Measurements from ENCODE around the gene PLN.

PLN gene

DNA sequence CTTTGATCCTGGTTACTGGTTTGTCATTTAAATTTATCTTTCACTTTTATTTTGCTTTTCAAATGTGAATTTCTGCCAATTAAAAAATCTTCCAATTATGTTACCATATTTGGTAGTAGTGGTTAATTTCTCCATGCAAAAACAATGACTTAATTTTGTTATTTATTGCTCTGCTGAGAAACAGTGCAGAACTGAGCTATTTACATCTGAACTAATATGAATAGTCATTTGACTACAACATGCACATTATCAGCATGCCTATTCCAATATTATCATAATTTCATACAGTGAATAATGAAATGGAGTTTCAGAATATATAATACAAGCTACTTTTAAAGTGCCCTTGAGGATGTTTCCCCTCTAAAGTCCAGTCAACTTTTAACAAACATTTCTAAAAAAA, 517 bp downstream of the PLN start:
- no peak overlapping the region for H3K4me3 ChIP-seq (ENCODE audit: low read length)
- H3K4me1 ChIP-seq (ENCODE audit: insufficient read depth, low read length), result no peaks in the 10 kb centered on the region
- H2AFZ ChIP-seq (ENCODE audit: low read depth, low read length), result no peak overlapping the region
- H3K36me3 ChIP-seq (ENCODE audit: insufficient read depth, low read length), result no peaks in the 10 kb centered on the region
- H3K9me3 ChIP-seq (ENCODE audit: low read length), result no peaks in the 10 kb centered on the region
- H3K27me3 ChIP-seq (ENCODE audit: insufficient read depth, low read length), result no peaks in the 10 kb centered on the region

DNA sequence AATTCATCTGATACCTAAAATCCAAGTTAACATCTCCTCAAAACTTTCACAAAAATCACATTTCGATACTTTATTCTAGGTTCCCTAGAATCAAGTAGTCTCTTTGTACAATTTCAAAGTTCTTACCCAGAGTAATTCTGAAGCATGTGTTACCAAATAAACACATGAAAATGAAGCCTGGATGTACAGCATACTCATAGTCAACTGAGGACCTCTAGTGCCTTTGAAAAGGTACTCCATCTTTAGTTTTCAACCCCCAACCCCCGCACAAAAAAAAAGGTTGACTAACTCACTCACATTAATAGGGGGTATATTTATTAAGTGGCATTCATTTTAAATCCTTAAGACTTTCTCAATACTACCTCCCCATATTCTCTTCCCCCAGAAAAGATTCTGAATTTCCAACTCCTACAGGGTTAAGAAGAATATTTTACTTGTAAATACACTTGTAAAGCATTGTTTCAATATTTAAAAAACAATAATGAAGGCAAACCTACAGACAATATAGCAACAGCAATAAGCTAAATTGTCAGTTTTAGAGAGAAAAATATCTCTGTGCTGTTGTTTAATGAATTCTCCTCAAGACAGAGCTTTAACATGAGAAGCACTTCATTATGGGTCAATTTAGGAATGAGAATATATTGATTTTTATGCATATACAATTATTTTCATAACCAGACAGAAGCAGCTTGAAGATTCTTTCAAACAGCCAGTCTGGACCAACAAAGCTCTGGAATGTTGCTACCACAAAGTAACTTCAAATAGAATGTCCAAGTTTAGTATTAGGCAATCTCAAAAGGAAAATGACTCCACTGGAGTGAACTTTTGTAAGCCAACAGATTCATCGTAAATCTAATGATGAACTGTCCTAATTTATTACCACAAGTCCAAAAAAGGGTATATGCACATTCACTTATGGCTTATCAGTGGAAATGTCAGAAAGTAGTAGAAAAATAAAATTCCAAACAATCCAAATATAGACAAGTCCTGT, 3.3 kb downstream of the PLN start:
- H3K27me3 ChIP-seq (ENCODE audit: insufficient read depth, low read length), result no peaks in the 10 kb centered on the region
- H2AFZ ChIP-seq (ENCODE audit: low read depth, low read length), result no peak overlapping the region
- no peaks in the 10 kb centered on the region for H3K4me1 ChIP-seq (ENCODE audit: insufficient read depth, low read length)
- H3K36me3 ChIP-seq (ENCODE audit: insufficient read depth, low read length), result no peaks in the 10 kb centered on the region
- no peaks in the 10 kb centered on the region for H3K9me3 ChIP-seq (ENCODE audit: low read length)
- no peak overlapping the region for H3K4me3 ChIP-seq (ENCODE audit: low read length)

DNA sequence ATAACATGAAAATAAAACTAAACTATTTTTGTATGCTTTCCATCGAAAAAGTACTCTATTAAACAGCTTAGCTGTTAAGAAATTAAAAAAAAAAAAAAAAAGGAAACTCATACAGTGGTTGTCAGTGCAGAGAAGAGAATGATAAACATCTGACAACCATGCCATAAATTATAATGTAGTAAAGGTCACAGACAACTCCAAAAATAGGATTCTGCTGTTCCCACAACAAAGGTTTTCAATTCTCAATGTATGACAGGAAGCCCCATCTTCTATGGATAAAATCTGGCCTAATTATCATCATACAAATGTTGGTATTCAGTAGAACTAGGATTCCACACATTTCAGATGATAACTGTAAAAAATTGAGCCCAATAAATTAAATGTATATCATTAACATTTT, 5.0 kb downstream of the PLN start:
- Histone ChIP-seq H3K4me1 (ENCODE audit: insufficient read depth, low read length) (no peaks in the 10 kb centered on the region), H2AFZ (ENCODE audit: low read depth, low read length) (no peak overlapping the region), H3K36me3 (ENCODE audit: insufficient read depth, low read length) (no peaks in the 10 kb centered on the region), H3K27me3 (ENCODE audit: insufficient read depth, low read length) (no peaks in the 10 kb centered on the region), H3K9me3 (ENCODE audit: low read length) (no peaks in the 10 kb centered on the region), H3K4me3 (ENCODE audit: low read length) (no peak overlapping the region)

DNA sequence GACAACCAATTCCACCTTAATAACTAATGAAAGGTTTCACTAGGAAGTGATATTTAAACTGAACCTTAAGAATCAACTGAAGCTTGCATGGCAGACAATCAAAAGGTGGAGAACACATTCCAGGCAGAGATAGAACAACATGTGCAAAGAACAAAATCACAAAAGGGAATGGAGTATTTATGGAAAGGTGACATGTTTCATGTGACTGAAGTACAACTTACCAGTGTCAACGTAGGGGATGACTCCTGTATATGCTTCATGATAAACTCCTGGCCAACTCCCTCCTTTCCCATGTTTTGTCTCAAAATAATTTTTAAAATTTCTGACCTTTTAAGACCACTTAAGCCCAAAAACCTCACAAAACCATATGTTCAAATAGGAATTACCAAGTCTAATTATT, 6.6 kb downstream of the PLN start:
- H3K27me3 ChIP-seq (ENCODE audit: insufficient read depth, low read length), result no peaks in the 10 kb centered on the region
- H3K4me1 ChIP-seq (ENCODE audit: insufficient read depth, low read length), result no peaks in the 10 kb centered on the region

DNA sequence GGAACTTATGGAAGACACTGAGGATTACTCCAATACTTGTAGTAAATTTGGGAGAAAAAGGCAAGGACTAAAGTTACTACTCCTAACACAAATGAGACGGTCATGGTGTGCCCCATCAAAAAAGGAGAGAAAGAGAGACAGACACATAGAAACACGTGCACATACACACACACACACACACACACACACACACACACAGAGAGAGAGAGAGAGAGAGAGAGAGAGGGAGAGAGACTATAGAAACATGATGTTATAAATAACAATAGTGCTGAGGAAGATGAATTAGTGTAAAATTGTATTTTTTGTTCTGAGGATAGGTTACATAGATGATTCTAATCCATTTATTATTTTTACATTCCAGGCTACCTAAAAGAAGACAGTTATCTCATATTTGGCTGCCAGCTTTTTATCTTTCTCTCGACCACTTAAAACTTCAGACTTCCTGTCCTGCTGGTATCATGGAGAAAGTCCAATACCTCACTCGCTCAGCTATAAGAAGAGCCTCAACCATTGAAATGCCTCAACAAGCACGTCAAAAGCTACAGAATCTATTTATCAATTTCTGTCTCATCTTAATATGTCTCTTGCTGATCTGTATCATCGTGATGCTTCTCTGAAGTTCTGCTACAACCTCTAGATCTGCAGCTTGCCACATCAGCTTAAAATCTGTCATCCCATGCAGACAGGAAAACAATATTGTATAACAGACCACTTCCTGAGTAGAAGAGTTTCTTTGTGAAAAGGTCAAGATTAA, 10.5 kb downstream of the PLN start:
- no peaks in the 10 kb centered on the region for H3K4me1 ChIP-seq (ENCODE audit: insufficient read depth, low read length)
- H3K4me3 ChIP-seq (ENCODE audit: low read length), result no peak overlapping the region
- no peaks in the 10 kb centered on the region for H3K27me3 ChIP-seq (ENCODE audit: insufficient read depth, low read length)
- no peak overlapping the region for H2AFZ ChIP-seq (ENCODE audit: low read depth, low read length)
- no peaks in the 10 kb centered on the region for H3K9me3 ChIP-seq (ENCODE audit: low read length)
- no peaks in the 10 kb centered on the region for H3K36me3 ChIP-seq (ENCODE audit: insufficient read depth, low read length)

More for the DNA sequence above, 6.6 kb downstream of the PLN start:
- no peaks in the 10 kb centered on the region for H3K9me3 ChIP-seq (ENCODE audit: low read length)
- no peaks in the 10 kb centered on the region for H3K36me3 ChIP-seq (ENCODE audit: insufficient read depth, low read length)
- H3K4me3 ChIP-seq (ENCODE audit: low read length), result no peak overlapping the region
- H2AFZ ChIP-seq (ENCODE audit: low read depth, low read length), result no peak overlapping the region

DNA sequence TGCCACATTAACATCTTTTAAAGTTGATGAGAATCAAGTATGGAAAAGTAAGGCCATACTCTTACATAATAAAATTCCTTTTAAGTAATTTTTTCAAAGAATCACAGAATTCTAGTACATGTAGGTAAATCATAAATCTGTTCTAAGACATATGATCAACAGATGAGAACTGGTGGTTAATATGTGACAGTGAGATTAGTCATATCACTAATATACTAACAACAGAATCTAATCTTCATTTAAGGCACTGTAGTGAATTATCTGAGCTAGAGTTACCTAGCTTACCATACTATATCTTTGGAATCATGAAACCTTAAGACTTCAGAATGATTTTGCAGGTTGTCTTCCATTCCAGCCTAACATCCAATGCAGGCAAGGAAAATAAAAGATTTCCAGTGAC, 11.6 kb downstream of the PLN start:
- H3K9me3 ChIP-seq (ENCODE audit: low read length), result no peaks in the 10 kb centered on the region
- H3K4me3 ChIP-seq (ENCODE audit: low read length), result no peak overlapping the region
- H3K36me3 ChIP-seq (ENCODE audit: insufficient read depth, low read length), result no peaks in the 10 kb centered on the region
- no peaks in the 10 kb centered on the region for H3K27me3 ChIP-seq (ENCODE audit: insufficient read depth, low read length)
- H3K4me1 ChIP-seq (ENCODE audit: insufficient read depth, low read length), result no peaks in the 10 kb centered on the region
- no peak overlapping the region for H2AFZ ChIP-seq (ENCODE audit: low read depth, low read length)

DNA sequence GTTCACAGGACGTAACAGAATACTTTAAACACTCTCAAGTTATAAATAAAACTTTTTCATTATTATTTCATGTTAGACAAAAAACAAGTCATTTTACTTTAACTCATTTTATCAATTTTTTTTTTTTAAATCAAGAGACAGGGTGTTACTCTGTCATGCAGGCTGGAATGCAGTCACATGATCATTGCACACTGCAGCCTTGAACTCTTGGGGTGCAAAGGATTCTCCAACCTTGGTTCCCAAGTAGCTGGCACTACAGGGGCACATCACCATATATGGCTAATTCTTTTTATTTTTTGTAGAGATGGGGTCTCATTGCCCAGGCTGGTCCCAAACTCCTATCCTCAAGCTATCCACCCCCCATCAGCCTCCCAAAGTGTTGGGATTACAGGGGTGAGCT, 14.2 kb downstream of the PLN start:
- no peaks in the 10 kb centered on the region for H3K4me1 ChIP-seq (ENCODE audit: insufficient read depth, low read length)
- H3K4me3 ChIP-seq (ENCODE audit: low read length), result no peak overlapping the region
- H3K9me3 ChIP-seq (ENCODE audit: low read length), result no peaks in the 10 kb centered on the region
- no peaks in the 10 kb centered on the region for H3K27me3 ChIP-seq (ENCODE audit: insufficient read depth, low read length)
- no peaks in the 10 kb centered on the region for H3K36me3 ChIP-seq (ENCODE audit: insufficient read depth, low read length)
- H2AFZ ChIP-seq (ENCODE audit: low read depth, low read length), result no peak overlapping the region

DNA sequence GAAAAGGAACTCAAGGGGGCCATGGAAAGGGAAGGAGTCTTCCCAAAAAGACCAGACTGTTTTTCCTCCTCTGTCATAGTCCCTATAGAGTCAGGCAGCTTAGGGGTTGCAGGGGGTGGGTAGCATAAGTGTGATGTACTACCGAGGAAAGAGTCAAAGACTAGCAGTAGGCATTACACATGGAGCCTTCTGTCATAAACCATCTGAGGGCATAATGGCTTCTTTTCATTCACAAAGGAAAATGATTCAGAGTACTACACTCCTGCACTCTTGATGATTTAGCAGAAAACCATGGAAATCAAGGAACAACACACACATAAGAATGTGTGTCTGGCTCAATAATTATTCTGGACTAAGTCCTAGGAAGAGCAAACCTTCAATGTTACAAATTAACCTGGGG, 14.9 kb downstream of the PLN start:
- no peaks in the 10 kb centered on the region for H3K27me3 ChIP-seq (ENCODE audit: insufficient read depth, low read length)
- H2AFZ ChIP-seq (ENCODE audit: low read depth, low read length), result no peak overlapping the region
- no peaks in the 10 kb centered on the region for H3K9me3 ChIP-seq (ENCODE audit: low read length)
- no peak overlapping the region for H3K4me3 ChIP-seq (ENCODE audit: low read length)
- H3K36me3 ChIP-seq (ENCODE audit: insufficient read depth, low read length), result no peaks in the 10 kb centered on the region
- H3K4me1 ChIP-seq (ENCODE audit: insufficient read depth, low read length), result no peaks in the 10 kb centered on the region

DNA sequence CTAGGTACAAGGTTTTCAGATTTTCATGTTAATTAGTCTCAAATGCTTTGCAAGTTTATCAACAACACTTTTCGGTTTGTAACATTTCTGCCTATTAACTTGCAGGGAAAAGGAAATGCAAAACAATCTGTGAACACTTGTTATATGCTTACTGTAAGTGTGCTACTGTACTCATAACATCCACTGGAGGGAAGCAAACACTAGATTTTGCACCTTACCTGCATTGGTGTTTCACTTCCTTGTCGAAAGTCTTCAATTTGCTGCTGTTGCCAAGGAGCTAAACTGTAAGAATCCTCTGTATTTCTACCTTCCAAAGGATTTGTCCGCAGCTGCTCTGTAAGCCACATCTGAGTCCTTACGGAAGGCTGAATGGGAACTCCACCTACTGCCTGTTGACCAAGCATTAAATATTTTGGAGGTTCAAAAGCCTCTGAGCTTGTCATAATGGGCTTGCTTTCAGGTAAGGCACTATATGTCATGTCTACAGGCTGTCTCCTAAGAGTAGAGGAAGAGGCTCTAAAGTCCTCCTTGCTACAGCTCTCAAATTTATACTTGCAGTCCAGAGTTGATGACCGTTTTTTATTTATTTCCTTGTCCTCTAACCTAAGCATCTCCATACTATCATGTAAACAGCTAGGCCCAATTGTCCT, 17.3 kb downstream of the PLN start:
- H3K27me3 ChIP-seq (ENCODE audit: insufficient read depth, low read length), result no peaks in the 10 kb centered on the region
- H3K4me1 ChIP-seq (ENCODE audit: insufficient read depth, low read length), result no peaks in the 10 kb centered on the region
- H2AFZ ChIP-seq (ENCODE audit: low read depth, low read length), result no peak overlapping the region
- no peaks in the 10 kb centered on the region for H3K36me3 ChIP-seq (ENCODE audit: insufficient read depth, low read length)
- no peaks in the 10 kb centered on the region for H3K9me3 ChIP-seq (ENCODE audit: low read length)
- H3K4me3 ChIP-seq (ENCODE audit: low read length), result no peak overlapping the region

DNA sequence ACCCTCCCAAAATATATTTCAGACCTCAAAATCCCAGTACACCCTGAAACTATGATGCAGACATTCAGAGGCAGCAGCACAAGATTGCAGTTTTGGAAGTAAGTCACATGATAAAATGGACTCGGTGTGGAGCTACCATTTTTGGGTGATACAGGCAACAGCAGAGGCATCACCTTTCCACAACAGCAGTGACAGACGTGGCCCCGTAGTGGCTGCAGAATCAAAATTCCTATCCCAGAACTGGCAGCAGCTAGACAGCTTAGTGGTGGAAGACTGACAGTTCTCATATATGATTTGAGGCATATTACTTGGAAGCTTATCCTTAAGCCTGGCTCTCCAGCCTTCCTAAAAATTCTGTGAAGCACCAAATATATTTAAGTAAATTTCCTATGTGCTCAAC, 19.9 kb downstream of the PLN start:
- H3K27me3 ChIP-seq (ENCODE audit: insufficient read depth, low read length), result no peaks in the 10 kb centered on the region
- H3K36me3 ChIP-seq (ENCODE audit: insufficient read depth, low read length), result no peaks in the 10 kb centered on the region
- no peaks in the 10 kb centered on the region for H3K9me3 ChIP-seq (ENCODE audit: low read length)
- no peak overlapping the region for H3K4me3 ChIP-seq (ENCODE audit: low read length)
- H2AFZ ChIP-seq (ENCODE audit: low read depth, low read length), result no peak overlapping the region
- no peaks in the 10 kb centered on the region for H3K4me1 ChIP-seq (ENCODE audit: insufficient read depth, low read length)

DNA sequence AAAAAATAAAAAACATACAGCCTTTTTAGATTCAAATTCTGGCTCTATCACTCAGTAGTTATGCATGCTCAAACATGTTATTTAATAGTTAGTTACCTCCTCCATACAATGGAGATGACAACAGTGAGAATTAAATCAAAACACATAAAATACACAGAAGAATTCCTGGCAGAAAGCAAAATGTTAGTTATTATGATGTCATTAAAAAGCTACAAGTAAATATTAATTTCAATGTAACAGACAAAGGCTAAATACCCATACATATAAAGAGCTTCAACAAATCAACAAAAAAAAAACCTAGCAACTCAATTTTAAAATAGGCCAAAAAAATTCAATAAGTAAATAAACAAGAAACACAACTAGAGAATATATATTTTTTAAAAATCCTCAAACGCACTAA, 21.4 kb downstream of the PLN start:
- Histone ChIP-seq H3K4me1 (ENCODE audit: insufficient read depth, low read length) (no peaks in the 10 kb centered on the region), H3K36me3 (ENCODE audit: insufficient read depth, low read length) (no peaks in the 10 kb centered on the region), H3K4me3 (ENCODE audit: low read length) (no peak overlapping the region)

DNA sequence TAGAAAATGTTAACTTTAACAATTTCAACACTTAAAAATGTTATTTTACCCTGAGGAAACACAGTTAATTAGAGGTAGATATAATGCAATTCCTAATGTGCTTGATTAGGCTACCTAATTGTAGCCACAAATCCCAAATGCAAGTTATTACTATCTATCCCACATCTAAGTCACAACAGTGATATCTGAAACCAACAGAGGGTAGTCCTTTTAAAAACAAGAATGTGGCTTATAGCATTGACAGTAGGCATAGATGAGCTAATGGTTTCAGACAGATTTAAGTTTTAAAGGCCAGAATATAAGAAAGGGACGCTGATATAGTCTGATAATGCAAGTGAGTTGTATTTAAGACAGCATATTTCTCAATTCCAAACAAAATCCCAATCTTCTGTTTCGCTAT, 23.0 kb downstream of the PLN start:
- H3K4me3 ChIP-seq (ENCODE audit: low read length), result no peak overlapping the region

More for the DNA sequence above, 21.4 kb downstream of the PLN start:
- H3K27me3 ChIP-seq (ENCODE audit: insufficient read depth, low read length), result no peaks in the 10 kb centered on the region
- no peak overlapping the region for H2AFZ ChIP-seq (ENCODE audit: low read depth, low read length)
- H3K9me3 ChIP-seq (ENCODE audit: low read length), result peaks cover 6% of the 10 kb centered on the region

More for the DNA sequence above, 23.0 kb downstream of the PLN start:
- no peaks in the 10 kb centered on the region for H3K27me3 ChIP-seq (ENCODE audit: insufficient read depth, low read length)
- H2AFZ ChIP-seq (ENCODE audit: low read depth, low read length), result no peak overlapping the region
- no peaks in the 10 kb centered on the region for H3K4me1 ChIP-seq (ENCODE audit: insufficient read depth, low read length)
- H3K36me3 ChIP-seq (ENCODE audit: insufficient read depth, low read length), result no peaks in the 10 kb centered on the region
- H3K9me3 ChIP-seq (ENCODE audit: low read length), result peaks cover 9% of the 10 kb centered on the region
